T-helper 17 cell (primary cell): ENCODE measurements around the gene UBE2A. TPM values are rescaled to one million over a fixed set of nuclear protein-coding genes. Genes with fewer than 3 reads are reported as not detected.

Experiments
- ATAC-seq: fragments of 150-1000 bp; cut with Tn5 transposase; 2 replicates; pipeline ENCODE4 v1.10.0; 2021; ENCODE audit warnings: mild to moderate bottlenecking, moderate library complexity
- DNase-seq, 3 donors: peaks; one replicate each; pipeline versions ENCODE4 v3.0.0 to v3.0.0-alpha.2; 2020 to 2021
- H3K9me3 ChIP-seq: one replicate; pipeline ENCODE4 v1.7.0; 2013; ENCODE audit warnings: low read length, mild to moderate bottlenecking; ENCODE audit not compliant: control insufficient read depth, poor library complexity, severe bottlenecking
- H3K27ac Mint-ChIP-seq: one replicate; pipeline ENCODE4 v1.8.0; 2022; ENCODE audit warnings: mild to moderate bottlenecking, moderate library complexity, mixed read lengths
- H3K27me3 Mint-ChIP-seq: one replicate; pipeline ENCODE4 v1.8.0; 2022; ENCODE audit warnings: mixed read lengths
- H3K36me3 Mint-ChIP-seq: one replicate; pipeline ENCODE4 v1.8.0; 2022; ENCODE audit warnings: low read depth, mixed read lengths
- H3K4me1 Mint-ChIP-seq: one replicate; pipeline ENCODE4 v1.8.0; 2022; ENCODE audit warnings: mild to moderate bottlenecking, mixed read lengths
- H3K4me3 Mint-ChIP-seq: one replicate; pipeline ENCODE4 v1.8.0; 2022; ENCODE audit warnings: mild to moderate bottlenecking, moderate library complexity, mixed read lengths
- total RNA-seq, 4 donors: library from RNA in 2 of 4; stranded (reverse) in 2 of 4; gene quantifications; one replicate each; pipeline ENCODE4 v1.2.3 and lab custom pipeline; 2022 to 2026

Gene UBE2A
- total RNA-seq (10 to 100 TPM; 75.3 to 87.2 TPM), total RNA-seq (lab: John Stamatoyannopoulos, UW) (56.7 to 84.3 reads per million in 2 donors)

DNA sequence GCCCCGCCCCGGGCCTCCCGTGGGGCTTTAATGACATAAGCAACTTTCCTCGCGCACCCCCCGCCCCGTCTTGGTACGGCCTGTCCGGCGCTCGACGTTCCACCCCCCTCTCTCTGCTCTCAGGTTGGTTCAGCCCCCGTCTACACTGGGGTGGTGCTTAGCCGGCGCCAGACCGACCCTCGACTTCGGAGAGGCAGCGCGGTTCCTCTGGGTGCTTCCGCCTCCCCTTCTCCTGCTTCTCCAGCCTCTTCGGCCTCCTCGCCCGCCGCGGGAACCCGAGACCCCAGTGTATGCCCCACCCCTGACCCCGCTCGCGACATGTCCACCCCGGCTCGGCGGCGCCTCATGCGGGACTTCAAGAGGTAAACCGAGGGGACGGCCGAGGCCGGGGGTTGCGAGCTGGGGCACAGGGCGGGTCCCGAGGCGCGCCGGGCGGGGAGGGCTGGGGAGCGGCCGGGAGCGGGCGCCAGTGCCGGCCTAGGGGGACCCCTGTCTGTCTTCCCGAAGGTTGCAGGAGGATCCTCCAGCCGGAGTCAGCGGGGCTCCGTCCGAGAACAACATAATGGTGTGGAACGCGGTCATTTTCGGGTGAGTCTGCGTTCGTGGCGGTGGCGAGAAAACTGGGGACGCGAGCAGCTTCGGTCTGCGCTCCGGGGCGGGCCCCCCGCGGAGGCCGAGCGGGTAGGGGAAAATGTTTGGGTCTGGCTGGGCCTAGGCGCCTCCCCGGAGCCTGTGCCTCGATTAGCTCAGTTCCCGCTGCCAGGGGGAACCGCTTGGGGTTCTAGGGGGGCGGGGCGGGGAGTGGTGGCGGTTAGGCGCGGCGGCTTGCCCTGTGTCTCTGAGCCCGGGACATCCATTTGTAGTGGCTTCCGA lies at the start of gene UBE2A:
Gene UBE2A (plus strand): TSS at position 170 of the 873 bp plus-strand sequence. CDS start 149 bp downstream, at position 319.
- H3K27me3 Mint-ChIP-seq: no peaks in the 10 kb centered on the region
- no peaks in the 10 kb centered on the region for H3K9me3 ChIP-seq
- ATAC-seq (peak; percentile 95), DNase-seq (peak; percentile 78 to 83 (median 78))
- peaks cover 5% of the 10 kb centered on the region for H3K4me1 Mint-ChIP-seq
- H3K27ac Mint-ChIP-seq: peak within 1 kb of the TSS; percentile 90
- H3K36me3 Mint-ChIP-seq: no peaks in the 10 kb centered on the region
- H3K4me3 Mint-ChIP-seq: peak within 1 kb of the TSS; percentile 92

DNA sequence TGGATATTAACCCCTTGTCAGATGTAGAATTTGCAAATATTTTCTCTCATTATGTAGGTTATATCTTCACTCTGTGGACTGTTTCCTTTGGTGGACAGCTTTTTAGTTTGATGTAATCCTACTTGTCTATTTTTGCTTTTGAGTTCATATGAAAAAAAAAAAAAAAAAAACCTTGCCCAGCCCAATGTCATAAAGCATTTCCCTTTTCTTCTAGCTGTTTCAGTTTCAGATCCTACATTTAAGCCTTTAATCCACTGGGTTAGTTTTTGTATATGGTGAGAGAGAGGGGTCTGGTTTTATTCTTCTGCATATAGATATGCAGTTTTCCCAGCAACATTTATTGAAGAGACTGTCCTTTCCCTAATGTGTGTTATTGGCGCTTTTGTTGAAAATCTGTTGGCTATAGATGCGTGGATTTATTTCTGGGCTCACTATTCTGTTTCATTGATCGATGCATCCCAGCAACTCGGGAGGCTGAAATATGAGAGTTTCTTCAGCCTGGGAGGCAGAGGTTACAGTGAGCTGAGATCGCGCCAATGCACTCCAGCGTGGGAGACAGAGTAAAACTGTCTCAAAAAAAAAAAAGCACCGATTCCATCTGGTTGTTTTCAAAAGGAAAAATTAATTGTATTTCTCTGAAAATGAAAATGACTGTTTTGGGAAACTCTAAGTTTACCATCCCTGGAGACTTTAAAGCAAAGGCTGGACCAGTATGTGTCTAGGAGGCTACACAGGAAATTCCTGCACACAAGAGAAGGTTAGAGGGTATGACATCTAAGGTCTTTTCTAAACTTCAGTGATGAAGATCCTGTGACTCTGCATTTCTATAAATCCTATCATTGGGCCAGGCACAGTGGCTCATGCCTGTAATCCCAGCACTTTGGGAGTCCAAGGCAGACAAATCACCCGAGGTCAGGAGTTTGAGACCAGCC lies 44.8 kb upstream of the UBE2A start:
- ATAC-seq (no peak), DNase-seq (no peak)
- Mint-ChIP-seq H3K36me3 (peaks cover 4% of the 10 kb centered on the region), H3K27ac (no peak overlapping the region), H3K4me1 (peaks cover 5% of the 10 kb centered on the region), H3K4me3 (no peak overlapping the region), H3K27me3 (no peaks in the 10 kb centered on the region)
- no peaks in the 10 kb centered on the region for H3K9me3 ChIP-seq

DNA sequence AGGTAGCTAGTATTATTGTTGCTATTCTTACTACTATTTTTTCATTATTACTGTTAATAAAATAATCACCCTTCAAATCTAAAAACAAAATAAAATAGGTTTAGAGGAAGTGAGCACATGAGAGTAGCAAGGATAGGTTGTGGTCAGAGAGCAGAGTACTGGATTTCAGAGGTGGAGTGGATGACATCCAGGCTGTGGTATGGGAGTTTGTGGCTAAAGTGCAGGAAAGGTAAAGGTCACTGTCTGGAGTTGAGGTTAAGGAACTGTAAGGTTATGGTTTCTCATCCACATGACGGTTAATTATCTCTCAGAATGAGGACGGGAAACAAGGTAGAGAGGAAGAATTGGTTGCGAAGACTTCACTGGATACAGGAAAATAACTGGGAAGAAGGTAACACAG lies 36.9 kb upstream of the UBE2A start:
- no peak for DNase-seq
- no peaks in the 10 kb centered on the region for H3K9me3 ChIP-seq
- H3K4me3 Mint-ChIP-seq: no peak overlapping the region
- no peaks in the 10 kb centered on the region for H3K27me3 Mint-ChIP-seq
- ATAC-seq: no peak
- H3K4me1 Mint-ChIP-seq: no peaks in the 10 kb centered on the region
- peak overlapping the region; percentile 56 for H3K27ac Mint-ChIP-seq
- no peaks in the 10 kb centered on the region for H3K36me3 Mint-ChIP-seq

DNA sequence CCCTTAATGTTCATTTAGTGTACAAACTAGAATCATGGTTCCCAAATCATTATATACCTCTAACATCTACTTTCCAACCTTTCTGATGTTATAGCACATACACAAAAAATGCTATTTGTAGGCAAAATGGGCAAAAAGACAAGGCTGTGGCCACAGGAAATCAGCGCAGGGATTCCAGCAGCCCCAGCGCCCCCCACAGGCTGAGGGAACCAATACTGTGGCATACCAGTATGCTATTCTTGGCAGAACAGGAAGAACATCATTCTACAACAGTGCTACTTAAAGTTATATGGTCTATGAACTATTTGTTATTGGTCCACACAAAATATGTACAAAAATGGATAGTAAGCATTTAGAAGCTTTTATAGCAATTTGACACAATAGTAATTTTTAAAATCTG lies 34.5 kb upstream of the UBE2A start:
- DNase-seq: no peak
- no peaks in the 10 kb centered on the region for H3K9me3 ChIP-seq
- Mint-ChIP-seq H3K27me3 (no peaks in the 10 kb centered on the region), H3K36me3 (no peaks in the 10 kb centered on the region), H3K27ac (no peak overlapping the region), H3K4me3 (no peak overlapping the region), H3K4me1 (no peaks in the 10 kb centered on the region)
- ATAC-seq: no peak

DNA sequence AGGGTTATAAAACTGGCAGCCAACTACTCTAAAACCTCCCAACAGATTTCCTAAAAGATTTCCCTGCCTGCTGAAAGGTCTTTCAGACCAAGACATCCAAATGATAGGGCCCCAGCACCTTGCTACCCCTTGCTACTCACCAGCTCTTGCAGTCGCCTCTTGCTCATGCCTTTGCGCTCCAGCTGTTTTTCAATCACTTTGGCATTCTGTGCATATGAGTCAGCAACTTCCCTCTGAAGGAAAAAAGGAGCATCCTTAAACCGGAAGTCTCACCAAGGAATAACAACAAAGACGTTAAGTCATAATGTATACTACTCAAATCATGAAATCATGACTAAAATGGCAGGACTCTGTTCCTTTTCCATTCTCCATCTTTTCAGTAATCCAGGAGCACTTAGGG lies 33.2 kb upstream of the UBE2A start:
- no peaks in the 10 kb centered on the region for H3K27me3 Mint-ChIP-seq
- no peaks in the 10 kb centered on the region for H3K9me3 ChIP-seq
- no peaks in the 10 kb centered on the region for H3K36me3 Mint-ChIP-seq
- no peak overlapping the region for H3K27ac Mint-ChIP-seq
- H3K4me1 Mint-ChIP-seq: no peaks in the 10 kb centered on the region
- DNase-seq: no peak
- no peak overlapping the region for H3K4me3 Mint-ChIP-seq
- no peak for ATAC-seq

DNA sequence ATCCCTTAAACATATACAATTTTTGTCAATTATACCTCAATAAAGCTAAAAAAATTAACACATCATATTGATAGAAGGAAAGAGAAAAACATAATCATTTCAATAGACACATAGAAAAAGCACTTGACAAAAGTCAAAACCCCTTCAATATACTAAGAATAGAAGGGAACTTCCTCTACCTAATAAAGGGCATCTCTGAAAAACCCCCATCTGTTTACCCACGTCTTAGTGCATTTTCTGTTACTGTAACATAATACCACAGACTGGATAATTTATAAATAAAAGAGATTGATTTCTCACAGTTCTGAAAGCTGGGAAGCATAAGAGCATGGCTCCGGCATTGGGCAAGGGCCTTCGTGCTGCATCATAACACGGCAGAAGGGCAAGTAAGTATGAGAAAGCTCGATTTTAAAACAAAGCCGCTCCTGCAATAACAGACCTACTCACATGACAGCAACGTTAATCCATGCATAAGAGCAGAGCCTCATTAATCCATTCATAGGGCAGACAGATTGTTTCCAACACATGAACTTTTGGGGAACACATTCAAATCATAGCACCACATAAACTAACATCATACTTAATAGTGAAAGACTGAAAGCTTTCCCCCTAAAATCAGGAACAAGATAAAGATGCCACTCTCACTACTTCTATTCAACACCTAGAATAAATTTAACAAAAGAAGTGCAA lies 24.9 kb upstream of the UBE2A start:
- DNase-seq: no peak
- H3K36me3 Mint-ChIP-seq: no peaks in the 10 kb centered on the region
- H3K4me3 Mint-ChIP-seq: no peak overlapping the region
- no peaks in the 10 kb centered on the region for H3K9me3 ChIP-seq
- H3K4me1 Mint-ChIP-seq: peaks cover 5% of the 10 kb centered on the region
- no peak for ATAC-seq
- H3K27ac Mint-ChIP-seq: peak overlapping the region; percentile 39
- no peaks in the 10 kb centered on the region for H3K27me3 Mint-ChIP-seq

DNA sequence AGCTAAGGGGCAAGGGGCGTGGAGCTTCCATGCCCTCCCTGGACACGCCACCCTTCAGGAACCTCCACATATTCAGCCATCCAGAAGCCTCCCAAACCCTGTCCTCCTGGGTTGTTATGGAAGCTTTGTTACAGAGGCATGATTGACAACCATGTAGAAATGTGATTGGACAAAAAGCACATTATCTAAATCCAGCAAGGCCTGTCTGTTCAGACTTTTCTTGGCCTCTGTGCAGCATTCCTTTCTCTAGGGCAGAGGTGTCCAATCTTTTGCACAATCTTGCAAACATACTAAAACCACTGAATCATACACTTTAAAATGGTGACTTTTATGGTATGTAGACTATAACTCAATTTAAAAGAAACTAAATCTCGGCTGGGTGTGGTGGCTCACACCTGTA lies 21.9 kb upstream of the UBE2A start:
- no peaks in the 10 kb centered on the region for H3K9me3 ChIP-seq
- H3K36me3 Mint-ChIP-seq: peaks cover 2% of the 10 kb centered on the region
- ATAC-seq (no peak), DNase-seq (no peak)
- no peaks in the 10 kb centered on the region for H3K27me3 Mint-ChIP-seq
- no peak overlapping the region for H3K4me3 Mint-ChIP-seq
- H3K4me1 Mint-ChIP-seq: peaks cover 3% of the 10 kb centered on the region
- no peak overlapping the region for H3K27ac Mint-ChIP-seq

DNA sequence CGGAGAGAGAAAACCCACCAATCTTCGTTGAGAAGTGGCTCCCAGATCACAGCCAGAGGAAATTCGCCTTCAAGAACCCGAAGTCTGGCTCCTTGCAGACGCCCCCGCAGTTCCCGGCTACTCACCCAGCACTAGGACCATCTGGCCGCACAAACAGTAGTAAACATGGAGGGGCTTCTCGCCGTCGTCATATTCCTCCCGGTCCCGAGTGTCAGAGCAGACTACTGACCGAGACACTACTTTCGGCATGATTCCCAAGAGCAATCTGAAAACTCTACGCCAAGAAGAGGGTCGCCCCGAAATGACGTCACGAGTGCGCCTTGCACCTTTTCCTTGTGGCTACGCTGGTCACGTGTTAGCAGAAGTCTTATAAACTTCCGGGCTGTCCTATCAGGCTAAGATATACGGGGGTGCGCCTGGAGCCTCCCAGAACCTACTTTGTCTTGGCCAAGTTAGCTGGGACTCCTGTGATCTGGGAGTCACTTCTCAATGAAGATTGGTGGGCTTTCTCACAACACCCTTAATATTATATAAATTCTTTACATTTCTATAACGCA lies 9.2 kb upstream of the UBE2A start, which contains the start of gene STEEP1:
Gene STEEP1 (minus strand): TSS at position 303 of the 557 bp plus-strand sequence. CDS start 54 bp downstream, at position 249.
- ATAC-seq: peak; percentile 98
- Mint-ChIP-seq H3K27me3 (no peaks in the 10 kb centered on the region), H3K4me3 (peak within 1 kb of the TSS; percentile 90), H3K27ac (peak within 1 kb of the TSS; percentile 82), H3K4me1 (peaks cover 7% of the 10 kb centered on the region), H3K36me3 (no peaks in the 10 kb centered on the region)
- peak; percentile 55 to 73 (median 63) for DNase-seq
- H3K9me3 ChIP-seq: no peaks in the 10 kb centered on the region

DNA sequence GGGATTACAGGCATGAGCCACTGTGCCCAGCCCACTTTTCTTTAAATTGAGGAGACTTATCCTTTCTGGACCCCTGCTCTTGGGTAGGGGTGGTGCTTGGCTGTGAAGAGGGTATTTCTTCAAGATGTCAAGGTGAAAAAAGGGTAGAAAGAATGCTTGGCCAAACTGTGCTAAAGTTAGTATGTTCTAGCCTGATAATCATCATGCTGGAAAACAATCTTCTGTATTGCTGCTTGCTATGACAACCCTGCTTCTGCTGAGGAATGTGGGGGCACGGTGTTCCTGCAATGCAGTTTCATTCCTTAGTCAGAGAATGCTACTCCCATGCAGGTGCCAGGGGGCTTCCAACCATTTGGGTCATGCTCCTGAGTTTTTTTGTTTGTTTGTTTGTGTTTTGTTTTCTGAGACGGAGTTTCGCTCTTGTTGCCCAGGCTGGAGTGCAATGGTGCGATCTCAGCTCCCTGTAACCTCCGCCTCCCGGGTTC lies 4.0 kb upstream of the UBE2A start:
- no peak for ATAC-seq
- Mint-ChIP-seq H3K4me3 (no peak overlapping the region), H3K4me1 (peaks cover 4% of the 10 kb centered on the region), H3K36me3 (no peaks in the 10 kb centered on the region), H3K27me3 (no peaks in the 10 kb centered on the region), H3K27ac (no peak overlapping the region)
- no peak for DNase-seq
- no peaks in the 10 kb centered on the region for H3K9me3 ChIP-seq

DNA sequence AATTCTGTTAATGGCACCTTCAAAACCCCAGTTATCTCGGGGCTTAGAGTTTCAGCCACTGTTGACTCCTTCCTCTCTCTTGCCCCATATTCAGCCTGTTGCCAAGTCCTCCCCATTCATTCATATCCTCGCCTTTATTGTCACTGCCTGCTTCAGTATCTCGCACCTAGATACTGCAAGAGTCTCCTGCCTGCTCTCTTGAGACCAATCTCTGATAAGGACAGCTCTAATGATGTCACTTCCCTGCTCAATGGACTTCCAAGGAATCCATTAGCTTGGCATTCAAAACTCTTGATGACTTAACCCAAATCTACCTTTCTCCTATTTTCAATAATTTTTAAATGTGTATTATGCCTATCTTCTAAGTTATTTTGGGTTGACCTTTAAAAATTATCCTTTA lies 1.1 kb upstream of the UBE2A start:
- peak overlapping the region; percentile 71 for H3K4me3 Mint-ChIP-seq

DNA sequence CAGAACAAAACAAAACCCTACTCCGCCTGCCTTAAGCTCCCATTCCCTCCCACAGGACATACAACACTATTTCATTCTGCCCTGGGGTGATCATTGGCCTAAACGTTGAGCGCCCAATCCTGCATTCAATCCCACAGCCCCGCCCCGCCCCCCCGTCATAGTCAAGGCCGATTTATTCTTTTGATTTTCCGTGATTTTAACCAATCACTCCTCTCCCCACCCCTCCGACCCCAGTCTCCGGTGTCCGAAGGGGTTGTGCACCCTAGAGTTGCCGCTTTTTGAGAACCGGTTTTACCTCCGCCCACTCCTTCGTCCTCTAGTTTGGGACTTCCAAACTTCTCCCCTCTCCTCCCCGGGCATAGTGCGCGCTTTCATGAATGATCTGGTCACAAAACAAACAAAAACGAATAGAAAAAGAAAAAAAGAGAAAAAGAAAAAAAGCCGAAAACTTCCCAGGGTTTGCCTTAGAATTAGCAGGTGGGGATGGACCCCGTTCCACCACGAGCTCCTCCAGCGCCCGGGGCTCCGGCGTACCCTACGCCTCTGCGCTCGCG lies 446 bp upstream of the UBE2A start:
- ATAC-seq: peak; percentile 8
- H3K4me1 Mint-ChIP-seq: peaks cover 5% of the 10 kb centered on the region
- DNase-seq: peak in 1 of 3 donors; percentile 8
- no peaks in the 10 kb centered on the region for H3K9me3 ChIP-seq
- H3K27ac Mint-ChIP-seq: peak overlapping the region; percentile 90
- peak overlapping the region; percentile 92 for H3K4me3 Mint-ChIP-seq
- no peaks in the 10 kb centered on the region for H3K27me3 Mint-ChIP-seq
- H3K36me3 Mint-ChIP-seq: no peaks in the 10 kb centered on the region

More for the DNA sequence above, 1.1 kb upstream of the UBE2A start:
- DNase-seq: no peak
- H3K36me3 Mint-ChIP-seq: no peaks in the 10 kb centered on the region
- H3K4me1 Mint-ChIP-seq: peaks cover 5% of the 10 kb centered on the region
- H3K9me3 ChIP-seq: no peaks in the 10 kb centered on the region
- H3K27me3 Mint-ChIP-seq: no peaks in the 10 kb centered on the region
- no peak for ATAC-seq
- peak overlapping the region; percentile 90 for H3K27ac Mint-ChIP-seq

DNA sequence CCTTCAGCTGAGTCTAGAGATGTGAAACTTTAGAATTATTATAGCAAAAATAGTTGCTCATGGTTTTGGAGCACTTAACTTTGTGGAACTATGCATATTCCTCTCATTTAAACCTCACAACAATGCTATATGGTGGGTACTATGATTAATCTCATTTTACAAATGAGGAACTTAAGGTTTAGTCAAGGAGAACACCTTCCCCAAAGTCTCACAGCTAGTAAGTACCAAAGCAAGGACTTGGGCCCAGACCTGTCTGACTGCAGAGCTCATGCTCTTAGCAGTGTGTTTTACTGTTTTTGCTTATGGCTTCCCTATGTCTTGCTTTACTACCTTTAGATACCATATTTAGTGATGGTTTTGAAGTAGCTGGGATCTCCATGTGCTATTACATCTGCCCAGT lies 5.1 kb downstream of the UBE2A start:
- no peaks in the 10 kb centered on the region for H3K27me3 Mint-ChIP-seq

More for the DNA sequence above, 5.1 kb downstream of the UBE2A start:
- no peaks in the 10 kb centered on the region for H3K9me3 ChIP-seq
- no peak for ATAC-seq
- Mint-ChIP-seq H3K27ac (no peak overlapping the region), H3K4me1 (peaks cover 2% of the 10 kb centered on the region), H3K4me3 (no peak overlapping the region), H3K36me3 (no peaks in the 10 kb centered on the region)
- no peak for DNase-seq
